ENCODE measurements around the gene TJAP1.

DNA sequence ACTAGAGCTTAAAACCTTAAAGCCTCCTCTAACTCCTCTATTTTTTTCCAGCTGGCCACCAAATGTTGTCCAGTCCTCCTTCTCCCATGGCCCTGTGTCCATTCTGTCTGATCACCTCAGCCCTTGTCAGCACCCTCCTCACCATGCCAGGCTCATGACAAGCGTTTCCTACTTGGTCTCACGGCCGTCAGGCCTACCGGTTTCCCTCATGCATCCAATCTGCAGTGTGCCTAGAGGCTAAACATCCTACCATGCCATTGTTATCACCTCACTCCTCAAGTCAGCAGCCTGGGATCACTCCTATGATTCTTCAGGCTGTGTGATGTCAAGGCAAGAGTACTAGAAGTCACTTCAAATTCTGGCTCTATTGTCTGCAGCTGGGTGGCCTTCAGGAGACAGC, 9.6 kb upstream of the TJAP1 start:
- no peak for TF ChIP-seq GATA2 (IDR thresholded peaks at IDR 0.05; ENCODE audit: low read depth, low read length)
- TF ChIP-seq GATA3 (IDR thresholded peaks at IDR 0.05; ENCODE audit: low read depth, low read length) = no peak
